ENCODE results near the gene P2RX3. TPM values are rescaled to one million over a fixed set of nuclear protein-coding genes. Genes with fewer than 3 reads are reported as not detected.

The P2RX3 gene
- total and polyA plus RNA-seq, 2 of the 8 experiments (the other 6 are each of a cell fraction or from before 2014, with no cell fraction given), result 0.45 to 0.47 TPM

DNA sequence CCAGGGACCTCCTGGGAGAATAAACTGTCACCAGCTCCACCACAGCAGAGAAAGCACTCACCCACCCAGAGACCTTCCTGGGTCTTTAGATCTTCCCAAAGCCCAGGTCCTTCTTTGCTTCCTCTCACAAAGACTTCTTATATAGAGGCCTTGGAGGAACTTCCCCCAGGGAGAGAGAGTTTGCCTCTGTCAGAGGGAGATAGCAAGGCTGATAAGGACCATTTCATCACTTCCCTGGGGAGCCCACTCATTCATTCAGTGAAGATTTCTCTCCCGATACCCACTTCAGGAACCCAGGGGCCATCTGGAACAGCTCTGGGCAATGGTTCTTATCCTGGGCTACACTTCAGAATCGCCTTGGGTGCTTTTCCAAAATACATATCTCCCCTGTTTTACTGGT lies 52.4 kb downstream of the P2RX3 start, which contains the start of gene PRG2:
PRG2 (minus strand) TSS at position 116 of the 400 bp plus-strand sequence. CDS start 706 bp downstream, outside the sequence.
- H2BK12ac ChIP-seq (ENCODE audit: low read depth, low read length), result no peak within 1 kb of the TSS
- H2AFZ ChIP-seq (ENCODE audit: low read length), result no peak within 1 kb of the TSS
- H3K23me2 ChIP-seq (ENCODE audit: low read depth, low read length), result no peaks in the 10 kb centered on the region
- H3K4me3 ChIP-seq (ENCODE audit: extremely low read depth in 1 of 4, insufficient read depth in 2 of 4, low read depth in 3 of 4, low read length in 4 of 4), result no peak within 1 kb of the TSS
- DNase-seq (ENCODE audit: low read depth in 1 of 2, low spot score in 2 of 2), result no peak
- no peak within 1 kb of the TSS for H4K8ac ChIP-seq (ENCODE audit: extremely low read depth, insufficient read depth, low read length)
- H3K56ac ChIP-seq (replicated peaks; ENCODE audit: insufficient read length, low read depth, low read length), result no peak within 1 kb of the TSS
- H2BK120ac ChIP-seq (replicated peaks; ENCODE audit: low read depth, low read length), result no peak within 1 kb of the TSS
- no peak within 1 kb of the TSS for H3K27ac ChIP-seq (ENCODE audit: low read depth, low read length)
- no peak within 1 kb of the TSS for H2BK5ac ChIP-seq (ENCODE audit: low read depth, low read length)
- H3K27me3 ChIP-seq (replicated peaks in 1 of 4; ENCODE audit: control insufficient read depth in 3 of 4, extremely low read depth in 1 of 4, insufficient read depth in 3 of 4, low read length in 3 of 4), result no peaks in the 10 kb centered on the region
- no peaks in the 10 kb centered on the region for H3K4me1 ChIP-seq (replicated peaks in 1 of 4; ENCODE audit: control insufficient read depth in 3 of 4, insufficient read depth in 4 of 4, low read length in 3 of 4)
- H4K91ac ChIP-seq (replicated peaks; ENCODE audit: insufficient read length, low read length), result no peak within 1 kb of the TSS
- H3K18ac ChIP-seq (ENCODE audit: extremely low read depth, low read length), result no peak within 1 kb of the TSS
- no peak within 1 kb of the TSS for H3K14ac ChIP-seq (ENCODE audit: insufficient read length)
- WGBS, 2 experiments (ENCODE audit: extremely low coverage in 1 of 2, insufficient coverage in 1 of 2, insufficient read length in 1 of 2, insufficient replicate concordance in 2 of 2, low coverage in 1 of 2, low lambda C conversion rate in 2 of 2, missing lambda C conversion rate in 1 of 2), result 87% methylated on average over 2 of the region's 2 CpGs; no CpG with 5 or more reads in 1 of the 2 experiments
- H3K4ac ChIP-seq (replicated peaks; ENCODE audit: insufficient read length, low read depth, low read length), result no peak within 1 kb of the TSS
- ChIA-PET CTCF (ENCODE audit: partially characterized antibody) (no interaction called here), POLR2A (ENCODE audit: partially characterized antibody) (no interaction called here)
- H3K9me3 ChIP-seq (ENCODE audit: insufficient read depth in 2 of 2, low read depth in 1 of 2, low read length in 1 of 2), result no peaks in the 10 kb centered on the region
- H2AK5ac ChIP-seq (ENCODE audit: low read depth, low read length), result no peak within 1 kb of the TSS
- H2BK20ac ChIP-seq (ENCODE audit: low read length), result no peak within 1 kb of the TSS
- H4K5ac ChIP-seq (ENCODE audit: insufficient read length, low read depth, low read length), result no peak within 1 kb of the TSS
- H2BK15ac ChIP-seq (ENCODE audit: low read length), result no peak within 1 kb of the TSS
- no peaks in the 10 kb centered on the region for H3K79me2 ChIP-seq (ENCODE audit: control insufficient read depth in 1 of 2, insufficient read depth in 2 of 2, low read length in 2 of 2)
- H3K9ac ChIP-seq (replicated peaks in 1 of 4; ENCODE audit: extremely low read depth in 1 of 4, low read depth in 3 of 4, low read length in 3 of 4), result no peak within 1 kb of the TSS
- TF ChIP-seq EGR1 (IDR thresholded peaks at IDR 0.05; ENCODE audit: borderline replicate concordance, low read depth, low read length), result no peak
- H4K20me1 ChIP-seq (replicated peaks in 1 of 2; ENCODE audit: control insufficient read depth in 1 of 2, insufficient read depth in 2 of 2, low read length in 2 of 2), result no peaks in the 10 kb centered on the region
- H3K4me2 ChIP-seq (ENCODE audit: insufficient read depth in 1 of 2, low read depth in 2 of 2, low read length in 2 of 2), result no peak within 1 kb of the TSS
- no peak for FAIRE-seq
- no peak within 1 kb of the TSS for H3K23ac ChIP-seq (ENCODE audit: insufficient read length)
- H3K36me3 ChIP-seq (ENCODE audit: control insufficient read depth in 2 of 4, insufficient read depth in 4 of 4, low read length in 3 of 4), result no peaks in the 10 kb centered on the region
- H3K79me1 ChIP-seq (ENCODE audit: low read depth, low read length), result no peaks in the 10 kb centered on the region; the same call in 1 of the 2 replicates

All from H1 (cell line).